Ascending aorta (tissue), 2 donors: ENCODE data around the gene SPNS2. TPM values are rescaled to one million over a fixed set of nuclear protein-coding genes. Genes with fewer than 3 reads are reported as not detected.

Source experiments
- DNase-seq, 2 donors: peaks; one replicate each; pipeline ENCODE4 v3.0.0-alpha.2; 2019; ENCODE audit warnings: low spot score in 2 of 2
- H3K27ac ChIP-seq, 2 donors: fragments of 200-600 bp; sonication (generic); one replicate each; pipeline ENCODE4 v1.5.1; 2016 to 2017; ENCODE audit warnings: mild to moderate bottlenecking in 1 of 2
- H3K27me3 ChIP-seq: fragments of 200-600 bp; sonication (generic); one replicate; pipeline ENCODE4 v1.5.1; 2017
- H3K36me3 ChIP-seq, 2 donors: fragments of 200-600 bp; sonication (generic); one replicate each; pipeline ENCODE4 v1.5.1; 2016
- H3K4me1 ChIP-seq, 2 donors: fragments of 200-600 bp; sonication (generic); one replicate each; pipeline ENCODE4 v1.5.1; 2016 to 2017; ENCODE audit warnings: mild to moderate bottlenecking in 1 of 2
- H3K4me3 ChIP-seq, 2 donors: fragments of 200-600 bp; sonication (generic); one replicate each; pipeline ENCODE4 v1.5.1; 2016 to 2017; ENCODE audit warnings: mild to moderate bottlenecking in 1 of 2
- H3K9me3 ChIP-seq, 2 donors: fragments of 200-600 bp; sonication (generic); one replicate each; pipeline ENCODE4 v1.5.1; 2016
- CTCF ChIP-seq, 3 experiments: fragments of 200-600 bp in 2 of 3; fragments of 450-650 bp in 1 of 3; sonication (generic) in 2 of 3; IDR thresholded peaks; one replicate each; pipeline ENCODE4 v1.5.1; 2016 to 2019; ENCODE audit warnings: antibody characterized with exemption in 3 of 3, mild to moderate bottlenecking in 1 of 3, moderate library complexity in 1 of 3
- intact Hi-C: fragments of 100-400 bp; cut with DNase I; formaldehyde crosslinking; loops from one replicate; pipeline ENCODE4 v1.15.1; 2023
- total RNA-seq: library from RNA; depleted of rRNA; stranded (reverse); fragments of >200 nt; gene quantifications from one replicate; pipeline ENCODE4 v1.1.0, GENCODE V29; 2016

The SPNS2 gene
- total RNA-seq, 1 donor from 2014 or later, result 107 TPM

GRCh38 chr17:4508207-4508606 lies 9.5 kb downstream of the SPNS2 start:
- Histone ChIP-seq H3K27ac (peak overlapping the region; percentile 84 to 87), H3K4me1 (peaks cover 25 to 32% of the 10 kb centered on the region in 2 donors)

GRCh38 chr17:4509401-4509800 lies 10.7 kb downstream of the SPNS2 start:
- Histone ChIP-seq H3K27me3 (no peaks in the 10 kb centered on the region), H3K36me3 (no peaks in the 10 kb centered on the region), H3K4me1 (peaks cover 25 to 36% of the 10 kb centered on the region in 2 donors), H3K27ac (peak overlapping the region; percentile 84 to 87), H3K4me3 (no peak overlapping the region), H3K9me3 (no peaks in the 10 kb centered on the region)
- intact Hi-C loops, result loop anchor here (1.0 kb wide), 1 partner anchor 11 kb away; the partner anchor contains the start of gene SPNS2
- peak; percentile 41 to 89 for DNase-seq
- peak in 1 of 3 experiments; percentile 6 for TF ChIP-seq CTCF (IDR thresholded peaks at IDR 0.05)

More at GRCh38 chr17:4508207-4508606, 9.5 kb downstream of the SPNS2 start:
- Histone ChIP-seq H3K9me3 (no peaks in the 10 kb centered on the region), H3K36me3 (no peaks in the 10 kb centered on the region), H3K27me3 (no peaks in the 10 kb centered on the region), H3K4me3 (no peak overlapping the region)
- no peak for DNase-seq
- TF ChIP-seq CTCF (IDR thresholded peaks at IDR 0.05), result no peak
- intact Hi-C loops, result no loop called here

GRCh38 chr17:4509923-4510617 lies 11.4 kb downstream of the SPNS2 start:
- Histone ChIP-seq H3K9me3 (no peaks in the 10 kb centered on the region), H3K4me3 (no peak overlapping the region), H3K27me3 (no peaks in the 10 kb centered on the region), H3K27ac (peak overlapping the region; percentile 84 to 87), H3K4me1 (peaks cover 25 to 36% of the 10 kb centered on the region in 2 donors), H3K36me3 (no peaks in the 10 kb centered on the region)
- no peak for TF ChIP-seq CTCF (IDR thresholded peaks at IDR 0.05)
- DNase-seq, result peak; percentile 51 to 93
- intact Hi-C loops, result loop anchor here (1.0 to 2.0 kb wide), 2 partner anchors 12 to 45 kb away; partner anchors contain the start of genes MYBBP1A and SPNS2

- intact Hi-C loops, result loop anchor here (2.0 kb wide), 1 partner anchor 44 kb away; the partner anchor contains the start of gene MYBBP1A
- Histone ChIP-seq H3K27ac (peak overlapping the region; percentile 84 to 87), H3K9me3 (no peaks in the 10 kb centered on the region), H3K4me3 (no peak overlapping the region), H3K4me1 (peaks cover 25 to 36% of the 10 kb centered on the region in 2 donors), H3K36me3 (no peaks in the 10 kb centered on the region), H3K27me3 (no peaks in the 10 kb centered on the region)
- TF ChIP-seq CTCF (IDR thresholded peaks at IDR 0.05), result no peak
- no peak for DNase-seq
Measured at GRCh38 chr17:4510618-4510941, 11.9 kb downstream of the SPNS2 start.

- H3K4me1 ChIP-seq, result peaks cover 24 to 33% of the 10 kb centered on the region in 2 donors
- H3K9me3 ChIP-seq, result no peaks in the 10 kb centered on the region
- no peak for TF ChIP-seq CTCF (IDR thresholded peaks at IDR 0.05)
- H3K36me3 ChIP-seq, result no peaks in the 10 kb centered on the region
- DNase-seq, result no peak
- intact Hi-C loops, result loop anchor here (2.0 kb wide), 1 partner anchor 43 kb away; the partner anchor contains the start of gene MYBBP1A
- H3K27me3 ChIP-seq, result no peaks in the 10 kb centered on the region
- peak overlapping the region in 1 of 2 donors; percentile 87 for H3K27ac ChIP-seq
- H3K4me3 ChIP-seq, result no peak overlapping the region
Measured at GRCh38 chr17:4511199-4511932, 12.7 kb downstream of the SPNS2 start.
